HG03571 (cell line): ENCODE results near the gene ACTR8.
"Not testable (repeated sequence)": the region's sequence is repeated elsewhere in the genome, so short reads cannot be mapped to it uniquely, and the experiment has no call there.

ENCODE experiments used
- ATAC-seq: cut with Tn5 transposase; IDR thresholded peaks from one replicate; pipeline ENCODE4 v1.9.1; 2021; ENCODE audit not compliant: unreplicated experiment

ACTR8 gene, protein sequence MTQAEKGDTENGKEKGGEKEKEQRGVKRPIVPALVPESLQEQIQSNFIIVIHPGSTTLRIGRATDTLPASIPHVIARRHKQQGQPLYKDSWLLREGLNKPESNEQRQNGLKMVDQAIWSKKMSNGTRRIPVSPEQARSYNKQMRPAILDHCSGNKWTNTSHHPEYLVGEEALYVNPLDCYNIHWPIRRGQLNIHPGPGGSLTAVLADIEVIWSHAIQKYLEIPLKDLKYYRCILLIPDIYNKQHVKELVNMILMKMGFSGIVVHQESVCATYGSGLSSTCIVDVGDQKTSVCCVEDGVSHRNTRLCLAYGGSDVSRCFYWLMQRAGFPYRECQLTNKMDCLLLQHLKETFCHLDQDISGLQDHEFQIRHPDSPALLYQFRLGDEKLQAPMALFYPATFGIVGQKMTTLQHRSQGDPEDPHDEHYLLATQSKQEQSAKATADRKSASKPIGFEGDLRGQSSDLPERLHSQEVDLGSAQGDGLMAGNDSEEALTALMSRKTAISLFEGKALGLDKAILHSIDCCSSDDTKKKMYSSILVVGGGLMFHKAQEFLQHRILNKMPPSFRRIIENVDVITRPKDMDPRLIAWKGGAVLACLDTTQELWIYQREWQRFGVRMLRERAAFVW

DNA sequence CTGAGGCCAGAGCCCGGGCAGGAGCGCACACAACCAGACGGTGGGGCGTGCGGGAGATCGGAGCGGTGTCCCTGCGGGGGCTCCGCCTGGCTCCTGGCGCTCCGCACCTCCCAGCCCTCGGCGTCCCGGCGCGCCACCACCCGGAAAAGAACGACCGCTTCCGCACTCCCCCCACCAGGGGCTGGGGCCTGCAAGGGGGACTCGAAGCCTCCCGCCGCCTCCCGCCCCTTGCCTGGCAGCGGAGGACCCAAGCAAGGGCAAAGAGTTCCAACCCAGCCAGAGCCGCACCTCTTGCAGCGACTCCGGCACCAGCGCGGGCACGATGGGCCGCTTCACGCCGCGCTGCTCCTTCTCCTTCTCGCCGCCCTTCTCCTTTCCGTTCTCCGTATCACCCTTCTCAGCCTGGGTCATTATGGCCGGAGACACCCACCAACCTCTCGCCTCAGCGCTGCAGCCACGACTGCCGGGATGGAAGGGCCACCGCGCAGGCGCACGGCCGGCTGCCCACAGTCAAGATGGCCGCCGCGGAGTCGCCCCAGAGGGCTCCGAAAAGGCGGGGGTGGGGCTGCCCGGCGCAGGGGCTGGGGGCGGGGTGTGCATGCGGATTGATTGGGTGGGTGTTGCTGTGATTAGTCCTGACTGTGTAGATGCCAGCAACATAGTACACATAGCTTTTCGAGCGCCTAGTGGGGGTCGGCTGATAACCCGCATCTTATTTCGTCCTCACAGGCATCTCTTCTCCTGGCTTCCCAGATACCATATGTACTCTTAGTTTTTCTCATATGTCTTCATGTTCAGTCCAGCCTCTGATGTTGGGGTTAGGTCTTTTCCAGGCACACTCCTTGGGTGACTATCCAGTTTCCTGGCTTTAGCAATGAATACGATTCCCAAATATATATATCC, at the start of gene ACTR8:
Gene ACTR8 (minus strand): TSS at position 462 of the 903 bp plus-strand sequence. CDS start 51 bp downstream, at position 411.
- peak; percentile 82 for ATAC-seq

DNA sequence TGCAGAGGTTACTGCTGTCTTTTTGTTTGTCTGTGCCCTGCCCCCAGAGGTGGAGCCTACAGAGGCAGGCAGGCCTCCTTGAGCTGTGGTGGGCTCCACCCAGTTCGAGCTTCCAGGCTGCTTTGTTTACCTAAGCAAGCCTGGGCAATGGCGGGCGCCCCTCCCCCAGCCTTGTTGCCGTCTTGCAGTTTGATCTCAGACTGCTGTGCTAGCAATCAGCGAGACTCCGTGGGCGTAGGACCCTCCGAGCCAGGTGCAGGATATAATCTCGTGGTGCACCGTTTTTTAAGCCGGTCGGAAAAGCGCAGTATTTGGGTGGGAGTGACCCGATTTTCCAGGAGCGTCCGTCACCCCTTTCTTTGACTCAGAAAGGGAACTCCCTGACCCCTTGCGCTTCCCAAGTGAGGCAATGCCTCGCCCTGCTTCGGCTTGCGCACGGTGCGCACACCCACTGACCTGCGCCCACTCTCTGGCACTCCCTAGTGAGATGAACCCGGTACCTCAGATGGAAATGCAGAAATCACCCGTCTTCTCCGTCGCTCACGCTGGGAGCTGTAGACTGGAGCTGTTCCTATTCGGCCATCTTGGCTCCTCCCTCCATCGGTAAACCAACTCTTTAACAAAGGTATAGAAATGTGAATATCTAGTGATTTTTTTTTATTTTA, 45.4 kb upstream of the ACTR8 start:
- not testable (repeated sequence) for ATAC-seq

GRCh38 chr3:53921296-53921695, 39.3 kb upstream of the ACTR8 start:
- ATAC-seq = no peak

- no peak for ATAC-seq
Measured at GRCh38 chr3:53919741-53920140, 37.8 kb upstream of the ACTR8 start.

GRCh38 chr3:53913401-53913800, 31.4 kb upstream of the ACTR8 start:
- no peak for ATAC-seq

DNA sequence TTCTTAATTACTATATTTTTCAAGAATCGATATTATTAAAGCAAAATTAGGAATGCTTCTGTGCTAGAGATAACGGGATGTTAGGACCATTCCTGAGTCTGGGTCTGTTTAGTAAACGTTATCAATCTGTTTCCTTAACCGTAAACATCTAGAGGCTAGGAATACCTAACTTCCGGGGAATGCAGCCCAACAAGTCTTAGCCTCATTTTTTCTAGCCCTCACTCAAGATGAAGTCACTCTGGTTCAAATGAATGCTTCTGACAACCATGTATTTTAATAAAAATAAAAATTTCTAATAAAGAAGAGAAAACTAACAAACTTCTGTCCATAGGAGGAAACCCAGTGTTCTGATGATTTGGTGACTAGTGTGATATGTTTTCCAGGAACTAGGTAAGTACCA, 20.8 kb upstream of the ACTR8 start:
- no peak for ATAC-seq

DNA sequence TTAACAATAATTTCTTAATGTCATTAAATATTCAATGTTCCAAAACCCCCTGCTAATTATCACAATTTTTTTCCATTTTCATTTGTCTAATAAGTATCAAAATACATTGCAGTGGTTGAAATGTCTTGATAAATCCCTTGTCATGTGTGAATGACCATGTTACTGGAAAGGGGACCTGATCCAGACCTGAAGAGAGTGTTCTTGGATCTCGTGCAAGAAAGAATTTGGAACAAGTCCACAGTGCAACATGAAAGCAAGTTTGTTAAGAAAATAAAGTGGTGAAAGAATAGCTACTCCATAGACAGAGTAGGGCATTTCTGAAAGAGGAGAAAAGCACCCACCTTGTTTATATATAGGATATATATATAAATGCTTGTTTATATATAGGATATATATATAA, 20.1 kb upstream of the ACTR8 start:
- no peak for ATAC-seq

GRCh38 chr3:53900666-53901331, 18.8 kb upstream of the ACTR8 start:
- no peak for ATAC-seq

DNA sequence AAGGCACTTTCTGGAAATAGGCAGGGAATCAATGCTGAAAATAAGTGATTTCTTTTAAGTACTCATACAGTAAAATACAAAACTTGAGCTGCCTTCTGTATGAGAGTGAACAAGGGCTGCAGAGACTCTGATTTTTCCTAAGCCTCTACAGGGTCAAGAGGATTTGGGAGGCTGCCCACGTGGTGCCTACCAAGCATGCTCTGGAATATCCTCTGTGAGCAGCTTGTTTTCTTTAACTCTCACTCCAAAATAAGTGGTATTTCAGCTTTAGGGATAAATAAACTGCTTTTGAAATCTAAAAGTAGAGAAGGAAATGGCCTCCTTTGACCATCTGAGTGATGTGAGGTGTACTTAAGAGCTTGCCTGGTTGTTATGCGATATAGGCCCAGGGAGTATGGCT, 17.8 kb upstream of the ACTR8 start:
- no peak for ATAC-seq

- no peak for ATAC-seq
Measured at GRCh38 chr3:53892286-53892637, 10.3 kb upstream of the ACTR8 start.

GRCh38 chr3:53891497-53892285, 9.7 kb upstream of the ACTR8 start, which contains the start of gene SELENOK:
SELENOK (minus strand) TSS chr3:53891859.
- peak; percentile 98 for ATAC-seq

DNA sequence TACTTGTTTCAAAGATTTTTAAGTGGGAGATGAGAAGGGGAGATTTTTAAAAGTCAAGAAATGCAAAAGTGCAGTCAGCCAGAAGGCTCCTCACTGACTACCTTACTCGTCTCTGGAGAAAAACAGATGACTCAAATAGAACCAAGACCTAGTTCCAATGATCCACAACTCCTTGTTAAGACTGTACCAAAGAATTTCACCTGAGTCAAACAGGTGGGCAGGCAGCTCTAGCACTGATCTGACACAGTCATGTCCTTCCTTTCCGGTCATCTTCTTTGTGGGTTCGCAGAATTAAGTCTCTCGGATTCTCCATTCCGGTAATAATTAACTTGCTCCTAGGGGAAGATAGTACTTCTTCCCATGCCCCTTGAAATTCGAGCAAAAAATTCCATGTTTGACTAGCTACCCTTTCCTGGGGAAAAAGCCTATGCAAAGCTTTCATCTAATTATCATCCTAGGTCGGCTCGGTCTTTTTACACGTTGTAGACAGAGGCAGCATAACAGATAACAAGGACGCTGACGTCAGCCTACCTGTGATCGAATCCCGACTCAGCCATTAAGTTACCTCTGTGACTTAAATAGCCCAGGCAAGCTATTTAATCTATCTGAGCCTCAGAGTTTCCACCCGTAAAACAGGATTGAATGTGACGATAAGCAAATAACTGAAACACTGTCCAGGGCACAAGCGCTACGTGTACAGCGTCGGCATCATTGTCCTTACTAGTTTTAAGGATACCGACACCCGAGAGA, 8.9 kb upstream of the ACTR8 start:
- ATAC-seq = no peak

- ATAC-seq = no peak
Measured at GRCh38 chr3:53888232-53888631, 6.3 kb upstream of the ACTR8 start.

GRCh38 chr3:53887446-53887845, 5.5 kb upstream of the ACTR8 start:
- ATAC-seq = no peak

DNA sequence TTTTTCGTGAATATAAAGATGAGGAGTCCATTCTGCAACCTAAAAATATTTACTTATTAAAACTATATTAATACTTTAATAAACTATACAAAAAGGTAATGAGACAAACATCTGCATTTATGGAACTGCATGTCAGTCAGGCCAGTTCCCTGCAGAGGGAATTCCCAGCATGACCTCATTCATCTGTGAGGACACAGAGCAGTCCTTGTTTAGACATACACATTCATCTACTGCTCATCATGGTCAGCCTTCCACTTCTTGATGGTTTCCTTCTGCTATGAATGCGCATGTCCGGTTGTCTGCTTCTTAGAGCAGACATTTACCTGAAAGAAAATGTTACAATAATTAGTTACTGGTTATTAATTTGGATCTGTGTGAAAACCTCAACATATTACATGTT, 3.3 kb upstream of the ACTR8 start:
- ATAC-seq = no peak

- ATAC-seq = no peak
Measured at GRCh38 chr3:53884623-53885022, 2.7 kb upstream of the ACTR8 start.

GRCh38 chr3:53883008-53883407, 1.1 kb upstream of the ACTR8 start:
- no peak for ATAC-seq

DNA sequence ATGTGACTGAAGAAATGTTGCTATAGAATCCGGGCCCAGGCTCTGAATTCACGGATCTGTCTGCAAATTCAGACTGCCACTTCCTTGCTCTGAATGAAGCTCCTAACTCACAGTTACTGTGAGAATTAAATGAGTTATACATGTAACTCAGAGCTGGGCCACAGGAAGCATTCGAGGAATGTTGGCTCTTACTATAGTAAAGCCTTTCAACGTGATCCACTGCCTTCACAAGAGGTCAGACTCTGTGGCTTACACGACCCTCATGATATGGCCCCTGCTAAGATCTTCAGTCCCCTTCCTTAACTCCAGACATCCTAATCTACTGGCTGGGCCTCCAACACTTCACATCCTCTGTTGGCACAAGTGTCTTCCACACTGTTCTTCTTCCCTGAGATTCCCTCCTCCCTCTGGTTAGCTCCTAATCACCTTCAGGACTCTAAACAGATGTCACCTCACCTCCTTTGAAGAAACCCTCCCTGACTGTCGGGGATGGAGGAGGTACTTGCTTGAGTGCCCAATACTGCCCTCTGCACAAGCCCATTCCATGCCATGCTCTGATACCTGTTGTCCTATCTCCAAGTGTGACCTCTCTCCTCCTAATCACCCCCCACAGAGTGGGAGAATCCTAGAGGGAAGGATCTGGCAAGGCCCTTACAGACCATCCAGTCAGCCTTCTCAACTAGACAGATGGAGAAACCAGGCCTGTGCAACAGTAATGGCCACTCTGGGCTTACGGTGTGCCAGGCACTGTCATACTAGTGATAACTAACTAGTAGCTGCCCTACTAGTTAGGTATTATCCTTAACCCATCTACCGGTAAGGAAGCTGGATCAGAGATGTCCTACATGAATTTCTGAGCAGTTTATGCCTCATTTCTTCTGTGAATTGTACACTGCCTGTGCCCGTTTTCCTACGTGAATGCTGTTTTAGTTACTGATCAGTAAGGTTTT, 1.3 kb downstream of the ACTR8 start:
- no peak for ATAC-seq
